ENCODE data around the gene SYT7.

Gene SYT7

DNA sequence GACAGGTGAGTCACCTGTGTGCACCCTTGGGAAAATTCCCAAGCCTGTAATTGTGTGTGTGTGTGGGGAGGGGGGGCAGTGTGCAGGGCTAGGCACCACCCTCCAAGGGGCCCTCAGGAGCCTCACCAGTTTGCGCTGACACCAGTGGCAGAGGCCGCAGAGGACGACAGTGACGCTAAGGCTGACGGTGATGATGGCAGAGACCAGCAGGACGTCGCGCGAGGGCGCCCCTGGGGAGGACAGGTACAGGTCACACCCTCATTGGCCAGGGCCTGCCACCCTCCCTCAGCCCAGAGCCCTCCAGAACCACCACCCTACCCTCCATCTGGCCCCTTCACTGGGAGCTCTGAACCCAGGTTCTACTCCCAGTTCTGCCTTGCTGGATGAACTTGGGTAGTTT, 24.9 kb downstream of the SYT7 start:
- Mint-ChIP-seq H3K4me1 (ENCODE audit: low read depth) (peaks cover 6% of the 10 kb centered on the region), H3K27me3 (peaks cover 62% of the 10 kb centered on the region), H3K9me3 (no peaks in the 10 kb centered on the region), H3K4me3 (no peak overlapping the region), H3K27ac (no peak overlapping the region), H3K36me3 (ENCODE audit: low read depth) (no peaks in the 10 kb centered on the region)

DNA sequence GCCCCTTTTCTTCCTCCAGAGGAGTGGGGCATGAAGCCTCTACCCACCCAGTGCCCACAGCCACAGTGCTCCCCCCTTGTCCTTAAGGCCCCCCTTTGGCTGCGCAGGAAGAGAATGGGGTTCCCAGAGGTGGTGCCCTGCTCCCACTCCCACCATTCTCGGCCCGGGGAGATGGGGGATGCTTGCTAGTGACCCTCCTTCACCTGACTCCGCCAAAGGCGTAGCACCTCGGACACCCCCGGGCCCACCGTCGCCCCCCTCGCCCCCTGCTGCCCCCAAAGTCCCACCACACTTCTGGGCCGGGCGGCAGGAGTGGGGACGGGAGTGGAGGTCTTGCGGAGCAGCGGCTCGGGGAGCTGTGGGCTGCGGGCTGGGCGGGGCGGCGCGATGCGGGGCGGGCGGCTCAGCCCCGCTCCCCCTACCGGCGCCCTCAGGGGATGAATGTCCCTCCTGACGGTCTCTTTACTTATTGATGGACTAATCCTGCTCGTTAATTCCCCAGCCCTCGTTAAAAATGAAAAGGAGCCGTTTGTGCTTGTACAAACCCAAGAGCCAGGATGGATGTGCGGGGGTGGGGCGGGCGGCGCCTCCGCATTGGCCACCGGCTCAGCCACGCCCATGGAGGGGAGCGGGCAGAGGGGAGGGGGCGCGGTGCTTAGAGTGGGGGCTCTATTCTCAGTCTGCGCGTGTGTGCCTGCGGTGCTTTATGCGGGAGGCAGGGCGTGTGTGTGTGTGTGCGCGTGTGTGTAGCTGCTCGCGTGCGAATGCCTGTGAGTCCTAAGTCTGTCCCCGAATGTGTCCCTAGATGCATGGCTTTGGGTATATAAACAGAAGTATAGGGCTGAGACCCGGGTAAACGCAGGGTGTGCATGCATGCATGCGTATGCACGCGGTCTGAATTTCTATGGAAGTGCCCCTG, 25.6 kb downstream of the SYT7 start:
- Mint-ChIP-seq H3K27ac (no peak overlapping the region), H3K27me3 (peaks cover 59% of the 10 kb centered on the region), H3K4me1 (ENCODE audit: low read depth) (peaks cover 6% of the 10 kb centered on the region), H3K9me3 (no peaks in the 10 kb centered on the region), H3K4me3 (no peak overlapping the region), H3K36me3 (ENCODE audit: low read depth) (no peaks in the 10 kb centered on the region)

DNA sequence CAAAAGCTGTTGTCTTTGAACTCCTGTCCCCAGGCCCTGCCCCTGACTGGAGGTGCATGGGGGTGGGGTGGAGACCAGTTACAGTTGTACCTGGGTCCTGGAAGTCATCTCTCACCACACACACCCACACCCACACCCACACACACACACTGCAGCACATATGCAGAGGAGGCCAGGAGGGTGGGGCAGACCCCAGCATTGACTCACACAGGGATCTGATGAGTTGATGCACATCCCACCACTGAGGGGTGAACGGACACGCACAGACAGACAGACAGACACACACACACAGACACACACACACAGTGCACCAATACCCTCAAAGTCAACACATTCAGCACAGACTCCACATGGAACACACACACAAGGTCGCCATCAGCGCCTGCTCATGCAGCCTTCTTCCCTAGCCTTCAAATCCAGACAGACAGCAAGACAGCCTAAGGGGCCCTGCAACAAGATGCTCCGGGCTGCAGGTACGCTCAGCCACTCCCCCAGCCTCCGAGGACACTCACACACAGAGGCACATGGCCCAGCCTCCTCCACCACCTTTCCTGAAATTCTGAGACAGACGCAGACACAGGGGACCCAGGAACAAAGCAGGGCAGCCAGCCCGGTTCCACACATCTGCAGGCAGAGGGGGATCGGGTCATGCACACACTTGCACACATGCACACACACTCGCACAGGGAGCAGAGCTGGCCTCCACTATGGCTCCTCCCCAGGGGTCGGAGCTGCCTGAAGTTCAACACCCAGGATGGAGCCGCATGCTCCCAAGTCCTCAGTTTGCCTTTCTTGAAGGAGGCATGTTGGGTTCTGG, 26.5 kb downstream of the SYT7 start:
- Mint-ChIP-seq H3K27ac (no peak overlapping the region), H3K4me1 (ENCODE audit: low read depth) (peaks cover 6% of the 10 kb centered on the region), H3K27me3 (peaks cover 54% of the 10 kb centered on the region), H3K4me3 (no peak overlapping the region), H3K9me3 (no peaks in the 10 kb centered on the region), H3K36me3 (ENCODE audit: low read depth) (no peaks in the 10 kb centered on the region)

DNA sequence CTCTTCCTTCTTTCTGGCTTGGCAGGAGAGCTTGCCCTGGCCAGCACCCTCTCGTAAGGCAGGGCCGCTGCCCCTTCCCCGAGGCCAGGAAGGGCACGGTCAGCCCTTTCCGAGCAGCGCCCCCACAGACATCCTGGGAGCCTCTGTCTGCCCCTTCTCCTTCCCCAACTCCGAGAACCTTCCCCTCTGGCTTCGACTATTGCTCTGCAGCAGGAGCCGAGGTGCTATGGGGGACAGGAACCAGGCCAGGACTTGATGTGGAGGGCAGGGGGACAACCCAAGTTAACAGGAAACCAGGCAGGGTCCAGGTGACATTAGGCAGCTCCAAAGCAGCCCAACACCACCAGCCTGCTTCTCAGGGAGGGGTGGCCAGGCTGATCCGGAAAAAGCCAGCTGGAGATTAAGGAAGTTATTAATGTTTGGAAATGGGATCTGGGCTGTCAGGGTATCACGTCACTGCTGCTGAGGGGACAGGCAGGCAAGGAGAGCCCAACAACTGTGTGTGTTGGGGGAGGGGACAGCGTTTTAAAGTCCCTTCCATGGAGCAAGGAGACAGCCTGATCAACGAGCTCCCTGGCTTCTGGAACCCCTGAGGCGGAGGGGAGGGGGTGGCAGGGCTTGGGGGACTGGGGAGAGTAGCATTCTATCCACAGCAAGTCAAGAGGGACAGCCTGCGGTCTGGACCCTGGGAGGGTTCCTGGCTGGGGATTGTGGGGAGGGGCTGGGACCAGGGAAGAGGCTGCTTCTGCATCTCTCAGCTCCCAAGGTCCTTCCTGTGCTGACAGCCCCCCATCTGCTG, 27.3 kb downstream of the SYT7 start:
- Mint-ChIP-seq H3K36me3 (ENCODE audit: low read depth) (no peaks in the 10 kb centered on the region), H3K9me3 (no peaks in the 10 kb centered on the region), H3K27me3 (peaks cover 49% of the 10 kb centered on the region), H3K4me3 (no peak overlapping the region), H3K4me1 (ENCODE audit: low read depth) (peaks cover 6% of the 10 kb centered on the region), H3K27ac (no peak overlapping the region)

DNA sequence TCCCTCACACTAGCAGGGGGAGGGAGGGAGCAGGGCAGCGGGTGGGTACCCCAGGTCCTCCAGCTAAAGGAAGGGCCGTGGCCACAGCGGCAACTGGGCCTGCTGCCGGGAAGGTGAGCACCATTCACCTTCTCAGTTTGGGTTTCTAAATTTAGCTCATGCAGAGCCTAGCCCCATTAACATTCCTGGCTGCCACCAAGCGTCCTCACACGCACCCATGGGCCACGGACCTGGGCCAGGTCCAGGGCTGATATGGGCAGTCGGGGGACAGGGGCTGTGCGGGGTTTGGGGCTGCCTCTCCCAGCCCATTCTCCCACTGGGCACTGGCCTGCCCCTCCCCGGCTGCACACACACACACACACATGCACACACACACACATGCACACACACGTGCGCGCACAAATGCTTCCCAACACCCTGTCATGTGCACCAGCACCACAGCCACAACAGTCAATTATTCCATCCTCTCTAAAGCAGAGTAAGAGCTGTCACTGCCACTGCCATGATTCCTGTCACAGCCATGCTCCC, 28.7 kb downstream of the SYT7 start:
- Mint-ChIP-seq H3K9me3 (no peaks in the 10 kb centered on the region), H3K27me3 (peaks cover 42% of the 10 kb centered on the region), H3K4me3 (no peak overlapping the region), H3K27ac (no peak overlapping the region), H3K36me3 (ENCODE audit: low read depth) (no peaks in the 10 kb centered on the region), H3K4me1 (ENCODE audit: low read depth) (peaks cover 6% of the 10 kb centered on the region)

DNA sequence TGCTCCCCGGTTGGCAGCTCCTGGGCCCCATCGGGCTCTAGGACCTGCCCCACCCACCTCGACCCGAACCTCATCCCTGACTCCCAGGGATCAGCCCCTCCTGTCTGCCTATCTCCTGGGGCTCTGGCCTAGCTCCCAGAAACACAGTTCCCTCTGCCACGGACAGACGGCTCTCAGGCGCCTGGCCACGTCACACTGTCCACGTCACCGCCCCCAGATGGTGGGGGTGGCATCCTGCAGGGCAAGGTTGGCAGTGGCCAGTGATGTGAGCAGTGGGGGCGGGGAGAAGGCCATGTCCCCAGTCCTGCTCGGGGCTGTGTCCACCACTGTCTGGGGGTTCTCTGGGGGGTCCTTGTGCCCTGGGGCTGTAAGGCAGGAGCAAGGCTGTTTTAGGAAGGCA, 29.2 kb downstream of the SYT7 start:
- Mint-ChIP-seq H3K9me3 (no peaks in the 10 kb centered on the region), H3K4me1 (ENCODE audit: low read depth) (peaks cover 6% of the 10 kb centered on the region), H3K4me3 (no peak overlapping the region), H3K27ac (no peak overlapping the region), H3K36me3 (ENCODE audit: low read depth) (no peaks in the 10 kb centered on the region), H3K27me3 (peaks cover 37% of the 10 kb centered on the region)

DNA sequence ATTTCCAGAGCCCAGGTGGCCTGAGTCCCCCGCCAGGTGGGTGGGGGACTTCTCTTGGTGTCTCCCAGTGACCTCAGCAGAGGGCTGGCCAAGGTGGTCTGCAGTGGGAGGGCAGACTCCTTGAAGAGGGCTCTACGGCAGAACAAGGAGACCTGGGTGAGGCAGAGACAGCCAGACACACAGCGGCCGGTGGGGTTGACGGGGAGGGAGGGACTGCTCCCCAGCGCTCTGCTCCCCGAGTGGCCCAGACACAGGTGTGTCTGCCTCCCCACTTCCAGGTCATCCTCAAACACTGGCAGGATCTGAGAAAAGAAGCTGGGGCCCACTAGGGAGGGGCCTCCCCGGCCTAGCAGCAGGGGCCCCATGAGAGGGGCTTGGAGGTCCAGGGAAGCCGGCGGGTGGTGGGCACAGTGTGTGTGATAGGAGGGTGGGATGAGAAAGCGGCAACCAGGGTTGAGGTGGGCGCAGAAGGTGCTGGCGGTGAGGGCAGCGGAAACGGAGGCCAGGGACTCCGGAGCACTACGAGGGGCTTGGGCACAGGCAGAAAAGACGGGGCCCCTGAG, 30.1 kb downstream of the SYT7 start:
- Mint-ChIP-seq H3K4me3 (no peak overlapping the region), H3K36me3 (ENCODE audit: low read depth) (no peaks in the 10 kb centered on the region), H3K9me3 (no peaks in the 10 kb centered on the region), H3K27ac (no peak overlapping the region), H3K27me3 (peaks cover 29% of the 10 kb centered on the region), H3K4me1 (ENCODE audit: low read depth) (peaks cover 6% of the 10 kb centered on the region)

DNA sequence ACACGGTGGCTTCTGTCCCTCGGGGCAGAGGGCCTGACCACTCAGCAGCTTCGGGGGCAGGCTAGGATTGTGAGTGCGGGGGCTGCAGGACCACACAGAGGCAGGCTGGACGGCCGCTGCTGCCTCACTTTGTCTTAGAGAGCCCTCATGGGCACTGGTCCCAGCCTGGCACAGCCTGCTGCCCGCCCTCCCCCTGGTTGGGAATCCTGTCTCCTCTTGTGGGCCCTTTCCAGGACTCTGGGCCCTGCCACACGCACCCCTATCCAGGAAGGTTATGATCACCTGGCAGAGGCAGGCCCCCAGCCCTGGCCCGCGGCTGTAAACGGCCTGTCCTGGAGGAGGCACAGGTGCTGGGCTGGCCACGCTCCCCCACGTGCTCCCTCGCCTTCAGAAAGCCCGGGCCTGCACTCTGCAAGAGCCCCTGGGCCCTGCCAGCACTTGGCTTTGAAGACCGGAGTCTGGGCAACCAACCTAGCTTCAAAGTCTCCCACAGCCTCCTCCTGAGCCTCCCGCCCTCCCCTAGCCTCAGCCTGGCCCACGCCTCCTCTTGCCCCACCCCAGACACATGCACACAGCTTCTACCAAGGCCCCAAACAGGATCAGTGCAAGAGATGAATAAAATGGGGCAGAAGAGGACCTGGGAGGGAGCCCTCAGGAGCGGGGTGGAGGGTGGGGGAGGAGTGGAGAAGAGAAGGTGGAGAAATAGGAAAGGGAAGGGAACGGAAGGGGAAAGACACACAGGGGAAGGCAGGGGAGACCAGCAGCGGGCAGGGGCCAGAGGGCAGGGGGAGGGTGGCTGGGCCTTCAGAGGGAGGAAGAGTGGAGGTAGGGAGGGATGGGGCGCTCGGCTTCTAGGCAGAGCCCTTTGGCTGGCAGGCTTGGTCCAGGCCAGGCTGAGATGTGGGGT, 31.0 kb downstream of the SYT7 start:
- Mint-ChIP-seq H3K4me3 (no peak overlapping the region), H3K4me1 (ENCODE audit: low read depth) (peaks cover 6% of the 10 kb centered on the region), H3K27ac (no peak overlapping the region), H3K9me3 (no peaks in the 10 kb centered on the region), H3K36me3 (ENCODE audit: low read depth) (no peaks in the 10 kb centered on the region), H3K27me3 (peaks cover 31% of the 10 kb centered on the region)

DNA sequence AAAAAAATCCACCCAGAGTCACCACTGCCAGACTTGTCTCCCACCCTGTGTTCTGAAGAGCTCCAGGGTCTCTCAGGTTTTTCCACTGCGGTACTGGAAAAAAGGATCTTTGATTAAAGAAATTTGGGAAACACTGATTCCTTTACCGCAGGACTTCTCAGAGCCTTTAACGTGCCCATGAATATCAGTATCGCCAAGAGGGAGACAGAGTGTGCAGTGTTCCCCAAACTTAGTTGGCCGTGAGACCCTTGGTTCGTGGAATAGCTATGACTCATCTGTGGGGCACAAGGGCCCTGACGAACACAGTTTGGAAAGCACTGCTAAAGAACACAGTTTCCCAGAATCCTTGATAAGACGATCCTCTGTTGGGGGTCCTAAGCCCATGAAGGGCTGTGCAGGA, 31.7 kb downstream of the SYT7 start:
- H3K27me3 Mint-ChIP-seq: peaks cover 25% of the 10 kb centered on the region
- no peak overlapping the region for H3K27ac Mint-ChIP-seq
- H3K36me3 Mint-ChIP-seq (ENCODE audit: low read depth): no peaks in the 10 kb centered on the region
- H3K4me3 Mint-ChIP-seq: no peak overlapping the region
- peaks cover 2% of the 10 kb centered on the region for H3K4me1 Mint-ChIP-seq (ENCODE audit: low read depth)
- no peaks in the 10 kb centered on the region for H3K9me3 Mint-ChIP-seq

DNA sequence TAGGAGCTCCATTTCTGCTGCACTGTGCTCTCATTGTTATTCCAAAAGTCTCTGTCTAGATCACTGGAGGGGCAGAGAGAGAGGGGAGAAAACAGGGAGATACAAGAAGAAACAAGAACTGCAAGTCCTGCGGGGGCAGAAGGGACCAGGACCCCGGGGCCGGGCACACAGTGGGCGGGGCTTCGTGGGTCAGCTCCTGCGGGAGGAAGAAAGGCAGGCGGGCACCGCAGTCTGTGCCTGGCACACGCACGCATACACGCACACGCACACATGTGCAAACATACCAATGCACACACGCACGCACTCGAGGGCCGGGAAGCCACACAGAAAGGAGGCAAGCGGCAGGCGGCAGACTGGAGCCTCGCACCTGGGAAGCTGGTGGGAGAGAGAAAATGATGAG, 33.6 kb downstream of the SYT7 start:
- Mint-ChIP-seq H3K27ac (no peak overlapping the region), H3K36me3 (ENCODE audit: low read depth) (no peaks in the 10 kb centered on the region), H3K4me1 (ENCODE audit: low read depth) (no peaks in the 10 kb centered on the region), H3K9me3 (no peaks in the 10 kb centered on the region), H3K27me3 (peaks cover 6% of the 10 kb centered on the region), H3K4me3 (no peak overlapping the region)

DNA sequence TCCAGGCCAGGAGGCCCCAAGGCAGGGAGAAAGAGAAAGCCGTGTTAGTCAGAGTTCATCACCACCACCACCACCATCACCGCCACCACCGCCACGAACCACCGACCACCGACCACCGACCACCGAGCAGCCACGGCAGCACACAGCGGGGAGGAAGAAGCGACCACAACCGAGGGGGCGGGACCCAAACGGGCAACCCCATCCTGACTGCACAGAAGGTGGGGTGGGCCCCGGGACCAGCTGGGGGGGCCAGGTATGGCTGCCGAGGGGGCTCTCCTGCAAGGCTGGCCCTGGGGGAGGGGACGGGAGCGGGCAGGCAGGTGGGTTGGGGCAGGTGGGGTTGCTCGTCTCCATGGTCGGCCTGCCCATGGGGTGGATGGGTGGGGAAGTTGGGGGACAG, 34.2 kb downstream of the SYT7 start:
- Mint-ChIP-seq H3K27ac (no peak overlapping the region), H3K27me3 (peaks cover 6% of the 10 kb centered on the region), H3K36me3 (ENCODE audit: low read depth) (no peaks in the 10 kb centered on the region), H3K4me1 (ENCODE audit: low read depth) (no peaks in the 10 kb centered on the region), H3K4me3 (no peak overlapping the region), H3K9me3 (no peaks in the 10 kb centered on the region)

DNA sequence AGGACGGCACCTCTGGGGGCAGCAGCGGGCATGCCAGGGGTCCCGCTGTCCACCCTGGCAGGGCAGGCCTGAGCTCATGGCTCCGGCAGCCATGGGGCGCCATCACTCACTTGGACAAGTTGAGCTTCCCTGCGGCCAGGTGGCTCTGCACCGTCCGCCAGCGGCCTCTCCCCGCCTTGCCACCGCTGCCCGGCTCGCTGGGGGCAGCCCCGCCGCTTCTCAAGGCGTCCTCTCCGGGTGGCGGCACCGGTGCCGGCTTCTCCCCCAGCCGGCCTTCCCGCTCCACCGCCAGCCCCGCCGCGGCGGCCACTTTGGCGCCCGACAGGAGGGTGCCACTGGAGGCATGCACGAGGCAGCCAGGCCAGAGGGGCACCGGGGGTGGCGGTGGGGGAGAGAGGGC, 35.0 kb downstream of the SYT7 start:
- H3K27me3 Mint-ChIP-seq: peaks cover 11% of the 10 kb centered on the region

DNA sequence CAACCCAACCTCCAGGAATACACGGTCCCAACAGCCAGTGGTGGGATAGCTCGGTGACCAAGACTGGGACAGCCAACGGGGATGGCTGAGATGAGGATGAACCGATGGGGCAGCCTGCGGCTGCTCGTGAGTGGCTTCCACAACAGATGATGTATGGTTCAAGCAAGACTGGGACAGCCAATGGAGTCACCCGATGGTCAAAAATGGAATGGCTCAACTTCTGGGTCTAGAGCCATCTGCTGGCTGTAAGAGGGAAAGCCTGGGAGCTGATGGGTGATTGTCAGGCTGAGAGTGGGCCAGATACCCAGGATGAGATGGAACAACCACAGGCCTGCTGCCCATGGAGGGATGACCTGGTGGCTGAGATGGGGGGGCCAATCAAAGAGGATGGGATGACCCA, 35.5 kb downstream of the SYT7 start:
- H3K4me3 Mint-ChIP-seq: no peak overlapping the region
- H3K27me3 Mint-ChIP-seq: peaks cover 11% of the 10 kb centered on the region
- no peaks in the 10 kb centered on the region for H3K9me3 Mint-ChIP-seq
- no peak overlapping the region for H3K27ac Mint-ChIP-seq
- no peaks in the 10 kb centered on the region for H3K36me3 Mint-ChIP-seq (ENCODE audit: low read depth)
- no peaks in the 10 kb centered on the region for H3K4me1 Mint-ChIP-seq (ENCODE audit: low read depth)

More for the DNA sequence above, 35.0 kb downstream of the SYT7 start:
- H3K27ac Mint-ChIP-seq: no peak overlapping the region
- no peak overlapping the region for H3K4me3 Mint-ChIP-seq
- no peaks in the 10 kb centered on the region for H3K4me1 Mint-ChIP-seq (ENCODE audit: low read depth)
- no peaks in the 10 kb centered on the region for H3K36me3 Mint-ChIP-seq (ENCODE audit: low read depth)
- H3K9me3 Mint-ChIP-seq: no peaks in the 10 kb centered on the region

Data from stimulated activated naive CD8-positive, alpha-beta T cell treated with anti-CD3 and anti-CD28 coated beads, Interleukin-15, Interleukin-2, amounts not matched to agents 100 ng/mL and 50 ng/mL, for 24 hours (primary cell).